Skin of body (tissue), 2 donors: Measurements from ENCODE around the gene ATP8A1. TPM values are rescaled to one million over a fixed set of nuclear protein-coding genes. Genes with fewer than 3 reads are reported as not detected.

Source experiments
- DNase-seq: peaks from one replicate; lab custom pipeline; 2025; lab: John Stamatoyannopoulos, UW
- total RNA-seq: library from RNA; depleted of rRNA; stranded (reverse); fragments of >200 nt; gene quantifications from one replicate; pipeline ENCODE4 v1.2.3, GENCODE V29; 2014

Gene ATP8A1
- total RNA-seq, 1 donor from 2014 or later, result 13.2 TPM

DNA sequence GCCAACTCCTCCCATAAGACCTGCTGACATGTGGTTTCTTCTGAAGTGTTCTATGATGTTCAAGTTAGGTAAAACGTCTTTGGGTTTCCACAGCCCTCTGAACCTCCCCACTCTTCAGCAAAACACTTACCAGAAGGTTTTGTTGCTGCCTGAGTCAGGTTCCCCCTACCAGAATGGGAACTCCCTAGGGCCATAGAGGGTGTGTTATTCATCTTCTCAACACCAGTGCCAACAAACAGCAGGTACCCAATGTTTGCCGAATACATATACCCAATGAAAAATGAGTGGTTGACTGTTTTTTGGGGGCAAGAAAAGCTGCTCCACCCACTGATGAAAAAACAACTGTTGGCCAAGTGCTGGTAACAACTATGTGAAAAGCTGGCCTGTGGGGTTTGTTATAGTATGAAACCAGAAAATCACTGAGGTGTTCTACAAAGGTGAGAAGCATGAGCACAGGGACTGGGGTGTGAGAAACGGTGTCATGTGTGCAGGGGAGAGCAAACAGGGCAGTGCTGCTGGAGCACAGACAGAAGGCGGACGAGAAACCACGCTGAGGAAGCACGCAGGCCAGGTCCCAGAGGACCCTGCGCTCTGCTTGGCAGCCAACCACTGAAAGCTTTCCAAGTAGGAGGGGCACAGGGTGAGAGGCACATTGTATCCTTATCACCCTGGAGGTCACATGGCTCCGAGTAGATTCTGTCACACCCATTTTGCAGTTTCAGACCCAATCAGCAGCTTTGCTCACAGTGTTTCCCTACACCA, 28.8 kb downstream of the ATP8A1 start:
- no peak for DNase-seq

DNA sequence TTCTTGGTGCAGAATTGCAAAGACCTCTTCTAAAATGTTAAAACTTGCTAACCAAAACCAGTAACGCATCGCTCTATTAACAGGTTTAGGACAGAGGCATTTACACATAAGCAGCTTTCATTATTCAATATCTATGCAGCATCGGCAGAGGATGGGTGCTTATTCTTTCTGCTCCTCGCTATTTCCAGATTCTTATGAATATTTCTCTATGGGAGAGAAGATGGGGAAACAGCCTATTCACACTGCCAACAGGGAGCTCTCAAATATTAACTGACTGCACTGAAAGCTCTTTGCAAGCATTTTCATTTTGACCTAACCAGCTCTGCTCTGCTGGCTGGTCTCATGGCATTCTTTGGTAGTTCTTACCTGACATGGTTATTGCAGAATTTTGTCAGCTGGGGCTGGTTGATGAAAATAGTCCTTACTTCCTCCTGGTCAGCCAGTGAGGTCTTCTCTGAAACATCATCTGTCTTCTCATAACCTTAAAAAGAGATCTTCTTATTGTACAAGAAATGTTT, 30.2 kb downstream of the ATP8A1 start:
- DNase-seq, result no peak

DNA sequence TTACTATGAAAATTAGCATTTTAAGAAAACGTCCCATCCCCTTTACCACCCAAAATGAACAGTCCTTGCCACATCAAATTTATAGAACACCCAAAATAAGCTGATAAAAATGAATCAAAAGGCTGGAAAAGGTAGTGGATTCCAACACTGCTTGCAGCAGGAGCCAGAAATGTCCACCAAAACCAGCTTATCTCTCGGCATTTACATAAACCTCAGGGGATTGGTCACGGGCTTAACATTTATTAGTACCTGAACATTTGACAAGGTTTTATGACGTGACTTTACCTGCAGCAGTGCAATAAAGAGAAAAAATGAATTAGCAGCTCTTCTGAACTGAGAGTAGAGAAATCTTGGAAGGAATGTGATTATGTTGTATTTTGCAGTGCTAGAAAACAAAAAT, 31.6 kb downstream of the ATP8A1 start:
- no peak for DNase-seq

DNA sequence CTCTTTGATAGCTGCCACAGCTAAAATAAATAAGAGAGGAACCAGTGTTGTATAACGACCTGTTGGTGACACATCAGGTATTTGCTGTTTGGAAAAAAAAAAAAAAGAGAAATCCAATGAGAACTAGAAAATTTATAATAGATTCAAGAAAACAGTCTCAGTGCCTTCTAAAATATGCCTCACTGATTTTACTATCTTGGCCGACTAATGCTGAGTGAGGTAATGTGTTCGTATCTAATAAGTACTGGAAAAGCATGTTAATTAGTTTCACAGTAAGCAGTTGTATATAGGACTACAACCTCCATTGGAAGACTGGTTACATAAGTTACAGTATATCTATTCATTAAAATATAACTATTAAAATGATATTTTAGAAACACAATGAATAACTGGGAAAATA, 32.4 kb downstream of the ATP8A1 start:
- DNase-seq, result no peak

DNA sequence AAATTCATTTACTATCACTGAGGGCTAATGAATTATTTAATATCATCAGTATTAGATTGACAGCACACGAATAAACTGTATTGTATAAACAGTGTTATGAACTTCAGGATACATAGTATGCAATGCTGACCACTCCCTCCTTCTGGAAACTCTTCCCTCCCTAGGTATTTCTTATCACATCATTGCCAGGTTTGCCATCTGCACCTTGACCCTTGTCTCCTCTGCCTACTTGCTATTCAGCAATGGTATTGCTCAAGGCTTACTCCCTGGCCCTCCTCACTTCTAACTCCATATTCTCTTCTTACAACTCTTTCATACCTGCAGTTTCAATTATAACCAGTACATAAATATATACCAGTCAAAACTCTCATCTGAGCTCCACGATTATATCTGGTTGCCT, 38.9 kb downstream of the ATP8A1 start:
- no peak for DNase-seq

DNA sequence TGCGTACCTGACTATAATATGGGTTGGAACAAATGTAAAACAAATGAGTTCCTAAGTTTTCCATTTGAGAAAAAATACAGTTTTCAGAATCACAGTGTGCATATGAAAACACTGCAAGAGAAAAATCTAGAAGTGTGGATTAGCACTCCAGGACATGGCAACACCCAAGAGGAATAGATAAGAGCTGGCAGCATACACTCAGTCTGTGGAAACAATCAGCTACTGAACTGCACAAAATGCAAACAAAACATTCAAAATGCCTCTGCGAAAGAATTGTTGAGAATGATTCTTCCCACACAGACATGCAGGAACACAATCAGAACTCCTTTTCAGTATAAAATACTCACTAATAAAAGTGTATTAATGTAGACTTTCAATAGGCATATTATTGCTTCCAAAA, 39.9 kb downstream of the ATP8A1 start:
- DNase-seq, result no peak

DNA sequence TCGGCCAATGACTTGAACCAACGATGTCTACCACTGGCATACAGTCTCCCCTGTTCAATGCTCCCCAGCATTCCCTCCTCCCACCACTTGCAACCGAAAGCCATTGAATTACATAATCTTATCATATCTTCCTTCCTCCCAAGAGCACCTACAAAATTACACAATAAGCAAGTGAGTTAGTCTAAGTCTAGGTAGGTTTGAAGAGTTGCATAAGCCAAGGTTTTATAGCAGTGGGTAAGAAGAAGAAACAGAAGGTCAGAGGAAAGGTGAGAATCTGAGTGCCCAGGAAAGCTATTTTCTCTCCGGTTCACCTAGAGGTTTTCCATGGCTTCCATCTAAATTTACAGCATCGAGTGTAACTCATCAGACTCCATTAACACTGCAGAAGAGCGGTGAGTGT, 40.3 kb downstream of the ATP8A1 start:
- DNase-seq, result no peak

DNA sequence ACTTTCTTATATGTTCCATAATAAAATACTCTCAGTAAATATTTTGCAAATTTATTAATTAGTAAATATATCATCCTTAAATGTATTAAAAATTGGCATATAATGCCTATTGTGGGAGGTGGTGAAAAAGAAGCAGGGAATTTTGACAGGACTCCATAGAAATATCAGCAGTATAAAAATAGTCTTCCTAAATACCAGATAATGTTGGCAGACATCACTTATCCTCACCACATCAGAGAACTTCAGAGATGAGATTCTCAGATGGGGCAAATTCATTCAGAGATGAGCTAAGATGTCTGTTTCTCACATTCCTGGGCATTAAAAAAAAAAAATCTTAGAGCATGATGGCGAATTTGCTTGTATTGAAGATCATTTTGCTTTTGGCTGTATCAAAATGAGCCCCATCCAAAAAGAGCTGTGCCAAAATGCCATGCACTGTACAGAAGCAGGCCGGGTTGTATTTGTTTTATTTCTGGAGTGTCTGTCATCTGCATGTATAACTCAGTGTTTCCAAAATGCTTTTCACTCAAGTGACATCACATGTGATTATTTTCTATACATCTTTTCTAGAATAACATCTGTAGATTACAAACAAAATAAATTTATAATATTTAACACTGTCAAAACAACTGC, 41.7 kb downstream of the ATP8A1 start:
- no peak for DNase-seq

DNA sequence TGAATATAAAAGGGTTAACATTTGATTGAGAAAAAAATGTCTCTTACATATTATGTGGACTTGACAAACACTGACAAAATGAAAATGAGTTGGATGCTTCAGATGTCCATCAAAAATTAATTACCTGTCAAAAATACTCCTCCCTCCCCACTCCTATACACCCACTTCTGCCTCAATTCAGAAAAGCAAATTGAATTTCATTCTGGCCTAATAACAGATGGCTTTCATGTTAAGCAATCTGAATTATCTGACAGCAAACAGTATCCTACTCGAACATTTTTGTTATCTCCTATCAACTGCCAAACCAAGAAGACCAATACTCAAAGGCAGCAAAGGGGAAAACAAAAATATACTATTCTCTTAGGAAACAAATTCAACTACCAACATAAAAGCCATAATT, 44.0 kb downstream of the ATP8A1 start:
- DNase-seq, result no peak

DNA sequence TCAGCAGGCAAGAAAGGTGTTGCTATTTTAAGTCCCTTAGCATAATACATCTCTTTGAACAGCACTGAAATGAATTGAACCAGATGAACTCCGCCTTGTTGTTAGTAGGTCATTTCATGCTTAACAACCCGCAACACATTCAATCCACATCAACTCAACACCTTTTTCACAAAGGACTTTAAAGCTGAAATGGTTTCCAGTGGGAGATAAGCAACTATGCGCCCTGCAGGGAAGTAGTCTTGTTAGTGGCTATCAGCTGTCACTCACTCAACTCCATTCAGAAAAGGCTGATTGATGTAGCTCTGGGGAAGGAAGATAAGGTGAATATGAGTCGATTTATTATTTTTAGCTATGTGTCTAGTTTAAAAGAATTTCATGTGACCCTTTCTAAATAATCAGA, 46.0 kb downstream of the ATP8A1 start:
- no peak for DNase-seq

DNA sequence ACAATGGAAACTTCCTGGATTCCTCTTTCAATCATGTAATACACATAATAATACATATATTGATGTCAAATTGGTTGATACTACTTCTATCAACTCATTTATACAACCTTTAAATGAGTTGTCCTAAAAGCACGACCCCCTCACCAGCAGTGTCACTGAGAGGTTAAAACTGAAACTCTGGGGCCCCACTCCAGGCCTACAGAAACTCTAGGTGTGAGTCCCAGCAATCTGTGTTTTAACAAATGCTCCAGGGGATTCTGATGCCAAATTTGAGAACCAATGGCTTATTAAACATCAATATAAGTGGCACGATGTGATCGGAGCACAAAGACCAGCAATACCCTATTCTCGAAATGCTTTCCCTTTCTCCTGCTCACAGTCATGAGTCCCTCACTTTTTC, 47.9 kb downstream of the ATP8A1 start:
- DNase-seq, result no peak

DNA sequence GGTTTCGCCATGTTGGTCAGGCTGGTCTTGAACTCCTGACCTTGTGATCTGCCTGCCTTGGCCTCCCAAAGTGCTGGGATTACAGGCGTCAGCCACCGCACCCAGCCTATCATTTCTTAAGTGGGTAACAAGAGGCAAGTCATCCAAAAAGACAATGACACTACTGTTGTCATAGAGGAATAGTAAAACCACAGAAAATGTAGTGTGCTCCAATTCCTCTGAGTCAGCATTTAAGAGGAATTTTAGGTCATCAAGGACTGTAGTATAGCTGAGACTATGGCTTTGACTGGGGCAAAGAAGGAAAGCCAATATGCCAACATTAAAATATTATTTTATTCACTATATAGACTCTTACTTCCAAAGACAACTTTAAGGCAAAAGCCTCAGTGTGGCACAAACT, 48.4 kb downstream of the ATP8A1 start:
- DNase-seq, result no peak

DNA sequence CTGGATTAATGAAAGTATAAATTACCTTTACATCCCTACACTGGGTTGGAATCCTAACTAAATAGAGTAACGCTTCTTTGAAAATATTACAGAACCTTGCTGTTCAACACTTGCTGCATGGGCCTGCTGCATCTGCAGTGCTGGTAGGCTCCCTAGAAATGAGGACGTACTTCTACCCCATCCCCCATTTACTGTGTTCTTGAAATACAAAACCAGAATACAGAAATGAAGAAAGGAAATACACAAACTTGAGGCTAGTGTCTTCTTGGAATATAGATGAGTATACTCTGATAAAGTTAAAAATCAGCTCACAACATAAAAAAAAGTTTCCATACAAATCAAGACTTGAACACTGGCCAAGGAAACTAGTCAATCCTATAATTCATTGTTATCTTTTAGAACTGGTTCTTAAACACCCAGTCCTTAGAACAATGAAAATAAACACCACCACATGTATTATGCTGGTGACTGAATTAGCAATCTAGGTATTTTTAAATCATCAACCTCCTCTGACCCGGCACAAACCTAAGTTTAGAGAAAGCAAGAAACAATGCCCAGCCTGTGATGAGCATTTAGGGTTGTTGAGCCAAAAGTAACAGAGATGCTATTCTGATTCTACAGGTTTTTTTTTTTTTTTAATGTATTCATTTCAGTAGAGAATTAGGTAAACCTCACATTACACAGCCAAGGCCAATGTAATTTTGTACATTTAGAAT, 49.7 kb downstream of the ATP8A1 start:
- DNase-seq, result no peak

DNA sequence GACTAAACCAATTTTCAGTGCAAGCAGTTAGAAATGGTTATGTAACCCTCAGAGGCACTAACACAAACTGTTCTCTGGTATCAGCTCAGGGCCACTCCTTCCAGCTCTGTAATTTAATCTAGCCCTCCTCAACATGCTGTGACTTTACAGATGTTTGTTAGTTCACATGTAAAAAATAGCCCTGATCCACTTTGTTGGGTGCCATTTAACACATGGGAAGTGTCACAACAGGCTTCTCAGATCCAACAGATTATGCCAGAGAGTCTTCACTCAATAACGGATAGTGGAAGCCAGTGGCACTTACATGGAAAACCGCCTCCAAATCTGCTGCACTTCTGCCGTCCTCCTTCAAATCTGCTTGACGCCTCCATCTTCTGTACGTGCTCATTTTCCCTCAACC, 51.6 kb downstream of the ATP8A1 start:
- DNase-seq, result no peak

DNA sequence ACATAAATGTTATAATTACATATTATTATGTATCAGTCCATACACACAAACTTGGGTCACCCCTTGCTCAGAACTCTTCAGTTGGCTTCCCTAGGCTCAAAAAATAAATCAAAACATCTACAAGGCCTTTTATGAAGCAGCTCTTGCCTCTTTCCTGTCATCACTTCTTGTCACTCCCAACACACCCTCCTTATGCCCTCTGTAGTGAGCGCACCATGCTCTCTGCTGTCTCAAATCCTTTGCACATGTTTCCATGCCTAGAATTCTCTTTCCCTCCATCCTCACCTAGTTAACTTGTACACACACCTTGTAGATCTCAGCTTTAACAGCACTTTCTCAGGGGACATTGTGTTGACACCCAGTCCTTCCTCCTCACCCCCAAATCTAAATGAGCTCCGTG, 53.0 kb downstream of the ATP8A1 start:
- no peak for DNase-seq

DNA sequence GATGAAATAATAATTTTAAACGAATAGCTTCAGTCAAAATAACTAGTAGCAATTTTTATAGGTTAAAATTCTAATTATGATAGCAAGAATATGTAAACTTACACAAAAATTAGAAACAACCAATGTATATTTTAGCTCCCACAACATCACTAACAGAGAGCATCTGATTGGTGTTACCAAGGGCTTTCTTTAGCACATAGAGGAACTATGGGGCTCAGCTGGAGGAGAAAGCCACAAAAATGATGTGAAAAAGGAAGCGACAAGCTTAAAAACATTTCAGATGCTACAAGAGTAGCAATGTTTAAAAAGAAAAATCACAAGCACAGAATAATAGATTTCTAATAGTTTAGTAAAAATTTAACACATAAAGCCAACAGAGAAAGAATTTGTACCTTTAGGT, 56.3 kb downstream of the ATP8A1 start:
- no peak for DNase-seq

DNA sequence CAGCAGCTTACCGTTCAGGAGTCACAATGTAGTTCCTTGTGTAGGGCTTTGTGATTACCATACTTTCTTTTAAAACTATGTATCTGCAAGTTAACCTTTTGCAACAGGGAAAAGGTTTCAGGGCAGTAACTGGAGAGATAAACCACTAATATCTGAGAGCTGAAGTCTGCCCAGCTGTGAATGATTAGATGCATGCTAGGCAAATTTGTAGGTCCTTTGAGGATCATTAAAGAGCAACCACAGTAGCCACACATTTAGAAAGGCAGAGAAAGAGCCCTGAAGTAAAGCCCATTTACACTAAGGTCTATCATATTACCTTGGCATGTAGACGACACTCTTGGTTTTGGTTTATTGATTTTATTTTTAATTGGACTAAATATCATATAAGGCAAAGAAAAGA, 60.0 kb downstream of the ATP8A1 start:
- DNase-seq, result no peak

DNA sequence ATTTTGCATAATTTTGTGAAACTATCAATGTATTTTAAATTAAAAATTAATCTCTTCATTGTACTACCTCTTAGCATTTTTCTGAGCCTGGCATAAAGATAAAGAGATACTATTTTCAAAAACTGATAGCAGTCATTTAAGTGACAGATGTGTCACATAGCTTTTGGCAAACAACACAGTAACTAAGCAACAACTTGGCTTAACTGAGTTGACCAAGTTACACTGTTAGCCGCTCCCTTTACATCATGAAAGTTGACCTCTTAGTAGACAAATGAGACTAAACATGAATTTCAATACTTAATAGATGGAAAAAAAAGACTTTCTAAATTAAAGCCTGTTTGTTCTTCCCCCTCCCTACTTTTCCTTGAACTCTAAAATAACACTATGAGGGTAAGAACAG, 62.0 kb downstream of the ATP8A1 start:
- no peak for DNase-seq

DNA sequence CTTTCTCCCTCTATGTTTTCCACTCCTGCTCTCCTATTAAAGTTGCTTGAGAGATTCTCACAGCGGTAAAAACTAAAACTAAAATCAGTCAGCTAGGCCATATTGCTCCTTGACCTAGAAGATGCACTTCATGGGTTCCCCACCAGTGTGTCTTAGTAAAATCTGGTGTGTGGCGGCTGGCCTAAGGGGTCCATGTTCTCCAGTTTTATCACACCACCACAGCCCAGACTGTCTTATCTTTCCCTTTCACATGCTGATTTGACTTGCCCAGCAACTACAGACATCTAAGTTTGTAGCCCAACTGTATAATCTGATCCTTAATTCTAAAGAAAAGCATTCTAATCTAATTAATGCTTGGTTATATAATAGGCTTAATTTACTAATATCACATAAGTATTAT, 68.0 kb downstream of the ATP8A1 start:
- DNase-seq, result no peak

DNA sequence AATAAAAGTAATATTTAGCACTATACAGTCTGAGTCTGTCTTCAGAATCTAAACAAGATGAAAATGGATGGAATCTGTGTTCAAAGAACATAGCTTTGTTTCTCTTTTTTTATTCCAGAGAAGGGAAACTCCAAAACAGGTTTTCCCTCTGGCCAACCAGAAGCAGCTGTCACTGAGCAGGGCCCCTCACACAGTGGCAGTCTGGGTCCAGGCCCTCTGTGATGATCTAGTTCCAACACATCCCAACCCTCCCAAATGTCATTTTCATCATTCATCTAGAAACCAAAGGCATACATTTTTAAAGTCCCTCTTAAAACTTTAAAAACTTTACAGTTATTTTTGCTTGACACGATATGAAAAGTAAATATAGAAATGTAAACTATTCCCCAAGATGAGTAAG, 70.1 kb downstream of the ATP8A1 start:
- DNase-seq, result no peak

DNA sequence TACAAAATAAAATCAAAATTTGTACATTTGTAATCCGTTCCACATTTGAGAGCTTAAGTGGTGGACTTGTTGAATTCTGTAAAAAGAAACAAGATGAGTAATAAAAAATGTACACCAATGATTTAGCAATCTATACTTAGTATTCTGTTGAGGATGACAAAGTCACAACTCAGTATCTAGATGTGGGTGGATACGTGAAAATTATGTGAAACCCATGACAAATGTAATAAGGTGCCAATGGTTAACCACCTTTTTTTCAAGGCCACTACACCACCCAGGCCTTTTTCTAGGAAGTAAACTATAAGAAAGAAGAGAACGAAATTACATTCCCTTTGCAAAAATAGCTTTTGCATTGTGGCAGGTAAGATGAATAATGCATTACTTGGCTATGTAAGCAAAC, 77.0 kb downstream of the ATP8A1 start:
- no peak for DNase-seq

DNA sequence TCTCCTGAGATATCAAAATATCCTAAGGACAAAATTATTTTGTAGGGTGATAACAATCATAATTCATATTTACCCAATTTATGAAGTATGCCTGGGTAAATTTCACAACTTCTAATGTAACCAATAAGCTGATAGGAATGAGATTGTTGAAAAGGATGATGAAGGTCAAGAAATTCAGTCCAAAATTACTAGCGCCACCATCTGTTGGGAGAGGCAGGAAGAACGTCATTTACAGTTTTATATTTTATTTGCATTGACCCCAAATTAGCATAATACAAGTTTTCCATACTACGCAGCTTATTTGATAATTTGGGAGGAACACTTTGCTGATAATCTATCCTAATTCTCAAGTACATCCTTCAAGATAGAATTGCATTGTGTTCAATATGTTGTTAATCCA, 78.7 kb downstream of the ATP8A1 start:
- no peak for DNase-seq
